HepG2 (cell line): ENCODE measurements around the gene CADM4. TPM values are rescaled to one million over a fixed set of nuclear protein-coding genes. Genes with fewer than 3 reads are reported as not detected.

Experiments
- GMEB2 ChIP-seq: IDR thresholded peaks from 2 replicates; pipeline ENCODE4 v1.6.1; 2016; ENCODE audit warnings: missing biosample characterization, missing genetic modification reagents, low read depth
- KDM5A ChIP-seq: fragments of 200-600 bp; sonication (generic); IDR thresholded peaks from 2 replicates; pipeline ENCODE4 v1.7.0; 2018; ENCODE audit warnings: antibody characterized with exemption, mild to moderate bottlenecking, low read length, borderline replicate concordance
- NCOA2 ChIP-seq: sonication (generic); formaldehyde crosslinking; IDR thresholded peaks from 2 replicates; pipeline ENCODE4 v1.8.0; 2022; ENCODE audit warnings: inconsistent platforms
- RAD21 ChIP-seq: fragments of 450-650 bp; formaldehyde crosslinking; IDR thresholded peaks from 2 replicates; pipeline ENCODE4 v1.5.0; 2020; ENCODE audit warnings: mild to moderate bottlenecking
- RXRB ChIP-seq: IDR thresholded peaks from 2 replicates; pipeline ENCODE4 v1.6.1; 2016; ENCODE audit warnings: borderline replicate concordance, missing genetic modification reagents, missing compliant biosample characterization
- SP4 ChIP-seq: sonication (generic); formaldehyde crosslinking; IDR thresholded peaks from 2 replicates; pipeline ENCODE4 v1.8.1; 2023; ENCODE audit warnings: mild to moderate bottlenecking, missing genetic modification reagents
- SYNCRIP ChIP-seq: fragments of 200-400 bp; formaldehyde crosslinking; IDR thresholded peaks from 2 replicates; pipeline ENCODE4 v1.6.1; 2018; ENCODE audit warnings: mild to moderate bottlenecking, low read depth, low read length; ENCODE audit not compliant: insufficient read depth
- TBX2 ChIP-seq: sonication (generic); formaldehyde crosslinking; IDR thresholded peaks from 2 replicates; pipeline ENCODE4 v1.5.0; 2020; ENCODE audit warnings: missing genetic modification reagents, mild to moderate bottlenecking, borderline replicate concordance
- ZFY ChIP-seq: sonication (generic); formaldehyde crosslinking; IDR thresholded peaks from 2 replicates; pipeline ENCODE4 v1.4.0; 2020; ENCODE audit warnings: missing genetic modification reagents
- ZNF12 ChIP-seq: sonication (generic); formaldehyde crosslinking; IDR thresholded peaks from 2 replicates; pipeline ENCODE4 v1.5.0; 2020; ENCODE audit warnings: missing genetic modification reagents
- ZNF143 ChIP-seq: sonication (generic); formaldehyde crosslinking; IDR thresholded peaks from 2 replicates; pipeline ENCODE4 v1.4.0; 2020; ENCODE audit warnings: missing genetic modification reagents
- ZNF232 ChIP-seq: sonication (generic); formaldehyde crosslinking; IDR thresholded peaks from 2 replicates; pipeline ENCODE4 v1.4.0; 2020; ENCODE audit warnings: missing genetic modification reagents, borderline replicate concordance
- ZNF335 ChIP-seq: sonication (generic); formaldehyde crosslinking; IDR thresholded peaks from 2 replicates; pipeline ENCODE4 v1.4.0; 2020; ENCODE audit warnings: missing genetic modification reagents
- ZNF670 ChIP-seq: sonication (generic); formaldehyde crosslinking; IDR thresholded peaks from 2 replicates; pipeline ENCODE4 v1.8.0; 2022; ENCODE audit warnings: mild to moderate bottlenecking, missing genetic modification reagents, borderline replicate concordance
- ZNF687 ChIP-seq: sonication (generic); formaldehyde crosslinking; IDR thresholded peaks from 2 replicates; pipeline ENCODE4 v1.5.1; 2020; ENCODE audit warnings: mild to moderate bottlenecking, missing genetic modification reagents, moderate library complexity
- ZNF761 ChIP-seq: sonication (generic); formaldehyde crosslinking; conservative IDR thresholded peaks from 2 replicates; pipeline ENCODE4 v1.4.0; 2020; ENCODE audit warnings: mild to moderate bottlenecking, missing genetic modification reagents
- ZNF788 ChIP-seq: sonication (generic); formaldehyde crosslinking; IDR thresholded peaks from 2 replicates; pipeline ENCODE4 v1.5.0; 2020; ENCODE audit warnings: mild to moderate bottlenecking, missing genetic modification reagents, borderline replicate concordance
- polyA plus RNA-seq, 8 experiments: library from polyadenylated mRNA; depleted of rRNA in 3 of 8; stranded (reverse) in 7 of 8; unstranded in 1 of 8; fragments of >200 nt; fragmentation: Illumina TruSeq in 4 of 8; extraction: Trizol in 4 of 8; gene quantifications; 2 replicates each; pipeline versions ENCODE4 v1.2.1 to v1.2.3, GENCODE V29; 2011 to 2016; ENCODE audit warnings: low read depth in 4 of 8, missing spikeins in 1 of 8, mixed read lengths in 1 of 8; ENCODE audit not compliant: insufficient read depth in 1 of 8
- total RNA-seq, 5 experiments: library from RNA; depleted of rRNA; stranded (reverse); fragments of >200 nt; fragmentation: Illumina TruSeq; extraction: Trizol; gene quantifications; 2 replicates each; pipeline ENCODE4 v1.2.3, GENCODE V29; 2016; ENCODE audit warnings: low read depth in 1 of 5
- TF ChIP-seq, protein P1 (sequence below): sonication (generic); formaldehyde crosslinking; IDR thresholded peaks from 2 replicates; pipeline ENCODE4 v1.5.0; 2020; ENCODE audit warnings: missing genetic modification reagents
- TF ChIP-seq, protein P2 (sequence below): sonication (generic); formaldehyde crosslinking; IDR thresholded peaks from 2 replicates; pipeline ENCODE4 v1.8.0; 2022; ENCODE audit warnings: mild to moderate bottlenecking, missing genetic modification reagents, moderate library complexity

The CADM4 gene
- total and polyA plus RNA-seq, 2 of the 13 experiments (the other 11 are each of a cell fraction or from before 2014, with no cell fraction given) = 8.5 to 16.0 TPM

DNA sequence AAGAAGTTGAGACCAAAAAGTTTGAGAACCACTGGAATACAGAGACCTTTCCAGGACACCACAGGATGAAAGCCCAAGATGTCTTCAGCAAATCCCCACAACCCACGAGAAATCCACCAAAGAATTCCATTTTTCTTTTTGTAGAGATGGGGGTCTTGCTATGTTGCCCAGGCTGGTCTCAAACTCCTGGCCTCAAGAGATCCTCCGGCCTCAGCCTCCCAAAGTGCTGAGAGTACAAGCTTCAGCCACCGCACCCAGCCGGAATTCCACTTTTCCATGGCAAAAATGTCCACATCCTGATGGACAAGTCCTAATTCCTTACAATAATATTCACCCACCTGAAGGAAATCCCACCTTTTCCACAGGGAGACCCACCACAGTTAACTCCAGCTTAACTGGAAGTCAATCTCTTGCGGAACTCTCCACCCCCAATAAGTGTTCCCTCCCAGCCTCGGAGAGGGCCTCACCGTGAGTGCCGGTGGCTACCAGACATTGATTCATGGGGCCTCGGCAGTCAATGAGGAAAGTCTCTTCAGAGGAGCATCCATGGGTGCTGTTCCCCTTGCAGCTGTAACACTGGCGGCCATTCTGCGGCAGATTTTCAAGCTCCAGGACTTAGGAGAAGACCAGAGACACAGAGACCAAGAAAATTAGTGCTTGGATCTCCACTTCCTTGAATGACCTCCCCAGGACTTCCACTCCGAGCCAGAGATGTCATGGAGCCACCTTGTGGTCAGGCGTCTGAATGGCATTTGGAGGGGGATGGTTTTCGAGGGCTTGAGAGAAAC, 12.3 kb upstream of the CADM4 start (continued):
- TF ChIP-seq ZNF687 (CRISPR knock-in tag) = peak; percentile 40; the same call in 1 of the 2 replicates
- TF ChIP-seq ZNF761 (CRISPR knock-in tag) = no peak
- peak; percentile 48; the same call in 1 of the 2 replicates for TF ChIP-seq KDM5A
- TF ChIP-seq ZNF12 (CRISPR knock-in tag) = no peak
- TF ChIP-seq RXRB = peak; percentile 76; the same call in 1 of the 2 replicates
- no peak for TF ChIP-seq SYNCRIP
- peak; percentile 72 for TF ChIP-seq ZFY (CRISPR knock-in tag)
- no peak for TF ChIP-seq NCOA2 (CRISPR knock-in tag)
- TF ChIP-seq RAD21 (CRISPR knock-in tag) = peak; percentile 80
- TF ChIP-seq, protein P1, sequence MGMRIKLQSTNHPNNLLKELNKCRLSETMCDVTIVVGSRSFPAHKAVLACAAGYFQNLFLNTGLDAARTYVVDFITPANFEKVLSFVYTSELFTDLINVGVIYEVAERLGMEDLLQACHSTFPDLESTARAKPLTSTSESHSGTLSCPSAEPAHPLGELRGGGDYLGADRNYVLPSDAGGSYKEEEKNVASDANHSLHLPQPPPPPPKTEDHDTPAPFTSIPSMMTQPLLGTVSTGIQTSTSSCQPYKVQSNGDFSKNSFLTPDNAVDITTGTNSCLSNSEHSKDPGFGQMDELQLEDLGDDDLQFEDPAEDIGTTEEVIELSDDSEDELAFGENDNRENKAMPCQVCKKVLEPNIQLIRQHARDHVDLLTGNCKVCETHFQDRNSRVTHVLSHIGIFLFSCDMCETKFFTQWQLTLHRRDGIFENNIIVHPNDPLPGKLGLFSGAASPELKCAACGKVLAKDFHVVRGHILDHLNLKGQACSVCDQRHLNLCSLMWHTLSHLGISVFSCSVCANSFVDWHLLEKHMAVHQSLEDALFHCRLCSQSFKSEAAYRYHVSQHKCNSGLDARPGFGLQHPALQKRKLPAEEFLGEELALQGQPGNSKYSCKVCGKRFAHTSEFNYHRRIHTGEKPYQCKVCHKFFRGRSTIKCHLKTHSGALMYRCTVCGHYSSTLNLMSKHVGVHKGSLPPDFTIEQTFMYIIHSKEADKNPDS (CRISPR knock-in tag) = 0 out of 2 replicates have a peak, but pooled peaks have one; percentile 37
- no peak for TF ChIP-seq GMEB2 (CRISPR knock-in tag)
- TF ChIP-seq, protein P2, sequence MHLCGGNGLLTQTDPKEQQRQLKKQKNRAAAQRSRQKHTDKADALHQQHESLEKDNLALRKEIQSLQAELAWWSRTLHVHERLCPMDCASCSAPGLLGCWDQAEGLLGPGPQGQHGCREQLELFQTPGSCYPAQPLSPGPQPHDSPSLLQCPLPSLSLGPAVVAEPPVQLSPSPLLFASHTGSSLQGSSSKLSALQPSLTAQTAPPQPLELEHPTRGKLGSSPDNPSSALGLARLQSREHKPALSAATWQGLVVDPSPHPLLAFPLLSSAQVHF = no peak
- no peak; the same call in 1 of the 2 replicates for TF ChIP-seq SP4 (CRISPR knock-in tag)
- TF ChIP-seq ZNF670 (CRISPR knock-in tag) = no peak
- TF ChIP-seq ZNF143 (CRISPR knock-in tag) = no peak; the same call in 1 of the 2 replicates
- TF ChIP-seq TBX2 (CRISPR knock-in tag) = no peak; the same call in 1 of the 2 replicates
- peak; percentile 97 for TF ChIP-seq ZNF335 (CRISPR knock-in tag)
- peak; percentile 20; the same call in 1 of the 2 replicates for TF ChIP-seq ZNF788
- TF ChIP-seq ZNF232 (CRISPR knock-in tag) = 0 out of 2 replicates have a peak, but pooled peaks have one; percentile 30
